ENCODE data around the gene MAZ.

DNA sequence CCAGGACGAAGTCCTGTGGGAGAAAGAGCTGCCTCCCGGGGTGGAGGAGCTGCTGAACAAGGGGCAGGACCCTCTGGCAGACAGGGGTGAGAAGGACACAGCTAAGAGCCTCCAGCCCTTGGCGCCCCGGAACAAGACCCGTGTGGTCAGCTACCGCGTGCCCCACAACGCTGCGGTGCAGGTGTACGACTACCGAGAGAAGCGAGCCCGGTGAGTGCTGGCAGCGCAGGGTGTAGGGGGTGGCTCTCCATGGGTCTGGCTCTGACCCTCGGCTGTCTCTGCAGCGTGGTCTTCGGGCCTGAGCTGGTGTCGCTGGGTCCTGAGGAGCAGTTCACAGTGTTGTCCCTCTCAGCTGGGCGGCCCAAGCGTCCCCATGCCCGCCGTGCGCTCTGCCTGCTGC, 35.3 kb downstream of the MAZ start:
- TF ChIP-seq, protein P1, sequence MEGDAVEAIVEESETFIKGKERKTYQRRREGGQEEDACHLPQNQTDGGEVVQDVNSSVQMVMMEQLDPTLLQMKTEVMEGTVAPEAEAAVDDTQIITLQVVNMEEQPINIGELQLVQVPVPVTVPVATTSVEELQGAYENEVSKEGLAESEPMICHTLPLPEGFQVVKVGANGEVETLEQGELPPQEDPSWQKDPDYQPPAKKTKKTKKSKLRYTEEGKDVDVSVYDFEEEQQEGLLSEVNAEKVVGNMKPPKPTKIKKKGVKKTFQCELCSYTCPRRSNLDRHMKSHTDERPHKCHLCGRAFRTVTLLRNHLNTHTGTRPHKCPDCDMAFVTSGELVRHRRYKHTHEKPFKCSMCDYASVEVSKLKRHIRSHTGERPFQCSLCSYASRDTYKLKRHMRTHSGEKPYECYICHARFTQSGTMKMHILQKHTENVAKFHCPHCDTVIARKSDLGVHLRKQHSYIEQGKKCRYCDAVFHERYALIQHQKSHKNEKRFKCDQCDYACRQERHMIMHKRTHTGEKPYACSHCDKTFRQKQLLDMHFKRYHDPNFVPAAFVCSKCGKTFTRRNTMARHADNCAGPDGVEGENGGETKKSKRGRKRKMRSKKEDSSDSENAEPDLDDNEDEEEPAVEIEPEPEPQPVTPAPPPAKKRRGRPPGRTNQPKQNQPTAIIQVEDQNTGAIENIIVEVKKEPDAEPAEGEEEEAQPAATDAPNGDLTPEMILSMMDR (IDR thresholded peaks at IDR 0.05; ENCODE audit: insufficient read depth, low read depth, low read length): no peak
- no peak for TF ChIP-seq EZH2 (IDR thresholded peaks at IDR 0.05; ENCODE audit: insufficient read depth, low read length)

All from astrocyte (in vitro differentiated cells and primary cell).